Measurements from ENCODE around the gene PCDHGB6.

PCDHGB6 gene

DNA sequence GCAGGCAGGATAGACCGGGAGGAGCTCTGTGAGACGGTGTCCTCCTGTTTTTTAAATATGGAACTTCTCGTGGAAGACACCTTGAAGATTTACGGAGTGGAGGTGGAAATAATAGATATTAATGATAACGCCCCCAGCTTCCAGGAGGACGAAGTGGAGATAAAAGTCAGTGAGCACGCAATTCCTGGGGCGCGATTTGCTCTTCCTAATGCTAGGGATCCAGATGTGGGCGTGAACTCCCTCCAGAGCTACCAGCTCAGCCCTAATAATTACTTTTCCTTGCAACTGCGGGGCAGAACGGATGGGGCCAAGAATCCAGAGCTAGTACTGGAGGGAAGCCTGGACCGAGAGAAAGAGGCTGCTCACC is 13.7 kb downstream of the PCDHGB6 start:
- H3K36me3 ChIP-seq (ENCODE audit: control insufficient read depth in 2 of 2, insufficient read depth in 1 of 2, low read length in 2 of 2), result no peaks in the 10 kb centered on the region
- CTCF ChIA-PET, result interaction anchor here (0.6 to 7.0 kb wide), 55 partner anchors 8 to 222 kb away, joined by 3 to 160 read pairs (median 5); partner anchors contain the start of genes DIAPH1, PCDHB11, PCDHB14 and PCDHB15
- H3K9me3 ChIP-seq (ENCODE audit: control insufficient read depth, insufficient read depth, low read depth, low read length), result no peaks in the 10 kb centered on the region; the same call in 1 of the 2 replicates
- H3K27ac ChIP-seq (ENCODE audit: extremely low read depth, low read depth, low read length), result no peak overlapping the region
- TF ChIP-seq, protein P1, sequence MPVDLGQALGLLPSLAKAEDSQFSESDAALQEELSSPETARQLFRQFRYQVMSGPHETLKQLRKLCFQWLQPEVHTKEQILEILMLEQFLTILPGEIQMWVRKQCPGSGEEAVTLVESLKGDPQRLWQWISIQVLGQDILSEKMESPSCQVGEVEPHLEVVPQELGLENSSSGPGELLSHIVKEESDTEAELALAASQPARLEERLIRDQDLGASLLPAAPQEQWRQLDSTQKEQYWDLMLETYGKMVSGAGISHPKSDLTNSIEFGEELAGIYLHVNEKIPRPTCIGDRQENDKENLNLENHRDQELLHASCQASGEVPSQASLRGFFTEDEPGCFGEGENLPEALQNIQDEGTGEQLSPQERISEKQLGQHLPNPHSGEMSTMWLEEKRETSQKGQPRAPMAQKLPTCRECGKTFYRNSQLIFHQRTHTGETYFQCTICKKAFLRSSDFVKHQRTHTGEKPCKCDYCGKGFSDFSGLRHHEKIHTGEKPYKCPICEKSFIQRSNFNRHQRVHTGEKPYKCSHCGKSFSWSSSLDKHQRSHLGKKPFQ (tag by site-specific recombination; IDR thresholded peaks at IDR 0.05), result no peak
- peak; percentile 41; the same call in 1 of the 2 replicates for TF ChIP-seq KLF9 (tag by site-specific recombination; IDR thresholded peaks at IDR 0.05; ENCODE audit: low read depth)
- POLR2A ChIA-PET, result interaction anchor here (0.9 to 1.5 kb wide), 3 partner anchors 100 to 103 kb away, joined by 3 to 6 read pairs (median 4); partner anchors contain the start of gene TAF7
- no peaks in the 10 kb centered on the region for H3K4me1 ChIP-seq (ENCODE audit: control insufficient read depth, insufficient read depth, low read length)
- peak overlapping the region; percentile 67 for H3K4me3 ChIP-seq (ENCODE audit: low read depth, low read length)

DNA sequence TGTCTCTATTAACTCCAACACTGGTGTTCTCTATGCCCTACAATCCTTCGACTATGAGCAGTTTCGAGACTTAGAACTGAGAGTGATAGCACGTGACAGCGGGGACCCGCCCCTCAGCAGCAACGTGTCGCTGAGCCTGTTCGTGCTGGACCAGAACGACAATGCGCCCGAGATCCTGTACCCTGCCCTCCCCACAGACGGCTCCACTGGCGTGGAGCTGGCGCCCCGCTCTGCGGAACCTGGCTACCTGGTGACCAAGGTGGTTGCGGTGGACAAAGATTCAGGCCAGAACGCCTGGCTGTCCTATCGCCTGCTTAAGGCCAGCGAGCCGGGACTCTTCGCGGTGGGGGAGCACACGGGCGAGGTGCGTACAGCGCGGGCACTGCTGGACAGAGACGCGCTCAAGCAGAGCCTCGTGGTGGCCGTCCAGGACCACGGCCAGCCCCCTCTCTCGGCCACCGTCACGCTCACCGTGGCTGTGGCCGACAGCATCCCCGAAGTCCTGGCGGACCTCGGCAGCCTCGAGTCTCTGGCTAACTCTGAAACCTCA is 15.0 kb downstream of the PCDHGB6 start:
- no peaks in the 10 kb centered on the region for H3K4me1 ChIP-seq (ENCODE audit: control insufficient read depth, insufficient read depth, low read length)
- H3K4me3 ChIP-seq (ENCODE audit: low read depth, low read length), result no peak overlapping the region
- H3K9me3 ChIP-seq (ENCODE audit: control insufficient read depth, insufficient read depth, low read depth, low read length), result no peaks in the 10 kb centered on the region; the same call in 1 of the 2 replicates
- ChIA-PET POLR2A (no interaction called here), CTCF (interaction anchor here (0.6 to 7.0 kb wide), 7 partner anchors 14 to 229 kb away, joined by 3 to 160 read pairs (median 6); partner anchors contain the start of gene PCDHB14)
- no peak for TF ChIP-seq ZNF169 (tag by site-specific recombination; IDR thresholded peaks at IDR 0.05)
- TF ChIP-seq ZNF843 (tag by site-specific recombination; IDR thresholded peaks at IDR 0.05), result no peak
- TF ChIP-seq, protein P2, sequence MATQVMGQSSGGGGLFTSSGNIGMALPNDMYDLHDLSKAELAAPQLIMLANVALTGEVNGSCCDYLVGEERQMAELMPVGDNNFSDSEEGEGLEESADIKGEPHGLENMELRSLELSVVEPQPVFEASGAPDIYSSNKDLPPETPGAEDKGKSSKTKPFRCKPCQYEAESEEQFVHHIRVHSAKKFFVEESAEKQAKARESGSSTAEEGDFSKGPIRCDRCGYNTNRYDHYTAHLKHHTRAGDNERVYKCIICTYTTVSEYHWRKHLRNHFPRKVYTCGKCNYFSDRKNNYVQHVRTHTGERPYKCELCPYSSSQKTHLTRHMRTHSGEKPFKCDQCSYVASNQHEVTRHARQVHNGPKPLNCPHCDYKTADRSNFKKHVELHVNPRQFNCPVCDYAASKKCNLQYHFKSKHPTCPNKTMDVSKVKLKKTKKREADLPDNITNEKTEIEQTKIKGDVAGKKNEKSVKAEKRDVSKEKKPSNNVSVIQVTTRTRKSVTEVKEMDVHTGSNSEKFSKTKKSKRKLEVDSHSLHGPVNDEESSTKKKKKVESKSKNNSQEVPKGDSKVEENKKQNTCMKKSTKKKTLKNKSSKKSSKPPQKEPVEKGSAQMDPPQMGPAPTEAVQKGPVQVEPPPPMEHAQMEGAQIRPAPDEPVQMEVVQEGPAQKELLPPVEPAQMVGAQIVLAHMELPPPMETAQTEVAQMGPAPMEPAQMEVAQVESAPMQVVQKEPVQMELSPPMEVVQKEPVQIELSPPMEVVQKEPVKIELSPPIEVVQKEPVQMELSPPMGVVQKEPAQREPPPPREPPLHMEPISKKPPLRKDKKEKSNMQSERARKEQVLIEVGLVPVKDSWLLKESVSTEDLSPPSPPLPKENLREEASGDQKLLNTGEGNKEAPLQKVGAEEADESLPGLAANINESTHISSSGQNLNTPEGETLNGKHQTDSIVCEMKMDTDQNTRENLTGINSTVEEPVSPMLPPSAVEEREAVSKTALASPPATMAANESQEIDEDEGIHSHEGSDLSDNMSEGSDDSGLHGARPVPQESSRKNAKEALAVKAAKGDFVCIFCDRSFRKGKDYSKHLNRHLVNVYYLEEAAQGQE (tag by site-specific recombination; IDR thresholded peaks at IDR 0.05), result 0 out of 2 replicates have a peak, but pooled peaks have one; percentile 50
- TF ChIP-seq ZNF23 (tag by site-specific recombination; IDR thresholded peaks at IDR 0.05; ENCODE audit: borderline replicate concordance), result no peak
- TF ChIP-seq ZNF677 (tag by site-specific recombination; IDR thresholded peaks at IDR 0.05), result no peak
- no peak for TF ChIP-seq ZNF10 (tag by site-specific recombination; IDR thresholded peaks at IDR 0.05)
- no peak for TF ChIP-seq OVOL3 (tag by site-specific recombination; IDR thresholded peaks at IDR 0.05)
- no peak for TF ChIP-seq ZNF624 (tag by site-specific recombination; IDR thresholded peaks at IDR 0.05)
- no peaks in the 10 kb centered on the region for H3K36me3 ChIP-seq (ENCODE audit: control insufficient read depth in 2 of 2, insufficient read depth in 1 of 2, low read length in 2 of 2)
- no peak overlapping the region for H3K27ac ChIP-seq (ENCODE audit: extremely low read depth, low read depth, low read length)

DNA sequence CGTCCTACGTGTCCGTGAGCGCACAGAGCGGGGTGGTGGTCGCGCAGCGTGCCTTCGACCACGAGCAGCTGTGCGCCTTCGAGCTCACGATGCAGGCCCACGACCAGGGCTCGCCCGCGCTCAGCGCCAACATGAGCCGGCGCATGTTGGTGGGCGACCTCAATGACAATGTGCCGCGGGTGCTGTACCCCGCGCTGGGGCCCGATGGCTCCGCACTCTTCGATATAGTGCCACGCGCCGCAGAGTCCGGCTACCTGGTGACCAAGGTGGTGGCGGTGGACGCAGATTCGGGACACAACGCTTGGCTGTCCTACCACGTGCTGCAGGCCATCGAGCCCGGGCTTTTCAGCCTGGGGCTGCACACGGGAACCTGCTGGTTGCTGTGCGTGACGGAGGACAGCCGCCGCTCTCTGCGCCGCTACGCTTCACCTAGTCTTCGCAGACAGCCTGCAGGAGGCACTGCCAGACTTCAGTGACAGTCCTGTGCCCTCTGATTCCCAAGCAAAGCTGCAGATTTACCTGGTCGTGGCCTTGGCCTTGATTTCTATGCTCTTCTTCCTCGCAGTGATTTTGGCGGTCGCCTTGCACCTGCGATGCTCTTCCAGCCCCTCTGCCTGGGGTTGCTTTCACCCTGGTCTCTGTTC is 20.1 kb downstream of the PCDHGB6 start:
- Histone ChIP-seq H3K4me3 (ENCODE audit: low read depth, low read length) (no peak overlapping the region), H3K4me1 (ENCODE audit: control insufficient read depth, insufficient read depth, low read length) (no peaks in the 10 kb centered on the region), H3K27ac (ENCODE audit: extremely low read depth, low read depth, low read length) (no peak overlapping the region), H3K9me3 (ENCODE audit: control insufficient read depth, insufficient read depth, low read depth, low read length) (no peaks in the 10 kb centered on the region), H3K36me3 (ENCODE audit: control insufficient read depth in 2 of 2, insufficient read depth in 1 of 2, low read length in 2 of 2) (no peaks in the 10 kb centered on the region)
- ChIA-PET CTCF (interaction anchor here (1.1 to 5.4 kb wide), 5 partner anchors 31 to 132 kb away, joined by 3 to 38 read pairs (median 4); partner anchors contain the start of gene PCDHGB5), POLR2A (no interaction called here)
- TF ChIP-seq ZNF121 (tag by site-specific recombination; IDR thresholded peaks at IDR 0.05) (no peak), ZNF707 (tag by site-specific recombination; IDR thresholded peaks at IDR 0.05) (no peak)
